ENCODE measurements around the gene TM6SF1.

The TM6SF1 gene

GRCh38 chr15:83109532-83109931 lies 2.1 kb downstream of the TM6SF1 start:
- no peaks in the 10 kb centered on the region for H3K27me3 ChIP-seq (replicated peaks; ENCODE audit: insufficient read depth, low read length)
- no peak overlapping the region for H3K9ac ChIP-seq (ENCODE audit: low read length)
- no peak overlapping the region for H3K27ac ChIP-seq (ENCODE audit: low read length)
- H3K36me3 ChIP-seq (replicated peaks; ENCODE audit: insufficient read depth, low read length), result no peaks in the 10 kb centered on the region
- no peaks in the 10 kb centered on the region for H3K4me1 ChIP-seq (ENCODE audit: low read length)
- no peak overlapping the region for H3K4me2 ChIP-seq (ENCODE audit: low read depth, low read length)
- no peaks in the 10 kb centered on the region for H3K9me2 ChIP-seq (replicated peaks; ENCODE audit: insufficient read depth, low read length)
- H3K4me3 ChIP-seq (ENCODE audit: low read length), result no peak overlapping the region
- H4K20me1 ChIP-seq (ENCODE audit: insufficient read depth, low read length), result no peaks in the 10 kb centered on the region
- H3K79me2 ChIP-seq (ENCODE audit: low read length), result no peaks in the 10 kb centered on the region
- no peak overlapping the region for H2AFZ ChIP-seq (ENCODE audit: low read length)
- no peaks in the 10 kb centered on the region for H3K9me3 ChIP-seq (replicated peaks; ENCODE audit: insufficient read depth, low read length)
- no peak for DNase-seq
- TF ChIP-seq, protein P1, sequence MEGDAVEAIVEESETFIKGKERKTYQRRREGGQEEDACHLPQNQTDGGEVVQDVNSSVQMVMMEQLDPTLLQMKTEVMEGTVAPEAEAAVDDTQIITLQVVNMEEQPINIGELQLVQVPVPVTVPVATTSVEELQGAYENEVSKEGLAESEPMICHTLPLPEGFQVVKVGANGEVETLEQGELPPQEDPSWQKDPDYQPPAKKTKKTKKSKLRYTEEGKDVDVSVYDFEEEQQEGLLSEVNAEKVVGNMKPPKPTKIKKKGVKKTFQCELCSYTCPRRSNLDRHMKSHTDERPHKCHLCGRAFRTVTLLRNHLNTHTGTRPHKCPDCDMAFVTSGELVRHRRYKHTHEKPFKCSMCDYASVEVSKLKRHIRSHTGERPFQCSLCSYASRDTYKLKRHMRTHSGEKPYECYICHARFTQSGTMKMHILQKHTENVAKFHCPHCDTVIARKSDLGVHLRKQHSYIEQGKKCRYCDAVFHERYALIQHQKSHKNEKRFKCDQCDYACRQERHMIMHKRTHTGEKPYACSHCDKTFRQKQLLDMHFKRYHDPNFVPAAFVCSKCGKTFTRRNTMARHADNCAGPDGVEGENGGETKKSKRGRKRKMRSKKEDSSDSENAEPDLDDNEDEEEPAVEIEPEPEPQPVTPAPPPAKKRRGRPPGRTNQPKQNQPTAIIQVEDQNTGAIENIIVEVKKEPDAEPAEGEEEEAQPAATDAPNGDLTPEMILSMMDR (IDR thresholded peaks at IDR 0.05; ENCODE audit: low read length), result no peak
- no peak for TF ChIP-seq EZH2phosphoT487 (IDR thresholded peaks at IDR 0.05; ENCODE audit: low read length)
- no peak for TF ChIP-seq EZH2 (optimal IDR thresholded peaks at IDR 0.05; ENCODE audit: low read depth, low read length)
- no peaks in the 10 kb centered on the region for H3F3A ChIP-seq (ENCODE audit: insufficient read depth, low read length)

DNA sequence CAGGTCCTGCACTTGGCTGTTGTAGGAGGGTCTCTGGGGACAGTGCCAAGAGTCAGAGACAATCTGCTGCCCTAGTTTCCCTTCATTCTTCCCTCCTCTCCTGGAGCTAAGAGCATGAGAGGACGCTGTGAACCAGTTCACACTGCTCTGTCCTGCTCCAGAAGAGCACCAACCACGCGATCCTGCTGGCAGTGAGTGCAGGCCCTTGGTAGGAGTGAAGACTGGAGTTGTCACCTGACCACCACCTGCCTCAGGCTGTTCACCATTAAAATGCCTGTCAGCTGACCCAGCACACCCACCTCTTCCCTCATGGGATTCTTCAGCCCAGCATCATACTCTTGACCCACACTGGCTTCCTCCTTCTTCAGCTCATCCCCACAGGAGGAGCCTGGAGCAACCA lies 2.9 kb downstream of the TM6SF1 start:
- TF ChIP-seq EZH2 (optimal IDR thresholded peaks at IDR 0.05; ENCODE audit: low read depth, low read length), result no peak
- TF ChIP-seq EZH2phosphoT487 (IDR thresholded peaks at IDR 0.05; ENCODE audit: low read length), result no peak
- TF ChIP-seq, protein P1 (IDR thresholded peaks at IDR 0.05; ENCODE audit: low read length), result no peak
- no peaks in the 10 kb centered on the region for H3K9me2 ChIP-seq (replicated peaks; ENCODE audit: insufficient read depth, low read length)
- no peak overlapping the region for H3K4me3 ChIP-seq (ENCODE audit: low read length)
- DNase-seq, result no peak
- H3K27ac ChIP-seq (ENCODE audit: low read length), result no peak overlapping the region
- no peaks in the 10 kb centered on the region for H3K9me3 ChIP-seq (replicated peaks; ENCODE audit: insufficient read depth, low read length)
- H3K79me2 ChIP-seq (ENCODE audit: low read length), result no peaks in the 10 kb centered on the region
- no peak overlapping the region for H3K9ac ChIP-seq (ENCODE audit: low read length)
- H3K27me3 ChIP-seq (replicated peaks; ENCODE audit: insufficient read depth, low read length), result no peaks in the 10 kb centered on the region
- H3K36me3 ChIP-seq (replicated peaks; ENCODE audit: insufficient read depth, low read length), result no peaks in the 10 kb centered on the region
- no peaks in the 10 kb centered on the region for H3K4me1 ChIP-seq (ENCODE audit: low read length)
- no peaks in the 10 kb centered on the region for H4K20me1 ChIP-seq (ENCODE audit: insufficient read depth, low read length)
- no peaks in the 10 kb centered on the region for H3F3A ChIP-seq (ENCODE audit: insufficient read depth, low read length)
- H3K4me2 ChIP-seq (ENCODE audit: low read depth, low read length), result no peak overlapping the region
- H2AFZ ChIP-seq (ENCODE audit: low read length), result no peak overlapping the region

DNA sequence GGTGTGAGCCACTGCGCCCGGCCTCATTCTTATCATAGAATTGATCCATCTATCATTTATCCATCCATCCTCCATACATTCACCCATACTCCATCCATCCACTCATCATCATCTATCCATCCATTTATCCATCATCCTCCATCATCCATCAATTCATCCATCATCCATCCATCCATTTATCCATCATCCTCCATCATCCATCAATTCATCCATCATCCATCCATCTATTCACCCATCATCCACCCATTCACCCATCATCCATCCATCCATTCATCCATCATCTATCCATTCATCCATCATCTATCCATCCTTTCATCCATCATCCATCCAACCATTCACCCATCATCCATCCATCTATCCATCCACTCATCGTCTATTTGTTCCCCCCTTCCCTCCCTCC lies 3.7 kb downstream of the TM6SF1 start:
- no peak overlapping the region for H3K27ac ChIP-seq (ENCODE audit: low read length)
- TF ChIP-seq EZH2phosphoT487 (IDR thresholded peaks at IDR 0.05; ENCODE audit: low read length) (no peak), EZH2 (optimal IDR thresholded peaks at IDR 0.05; ENCODE audit: low read depth, low read length) (no peak)
- TF ChIP-seq, protein P1 (IDR thresholded peaks at IDR 0.05; ENCODE audit: low read length), result no peak
- H3K9ac ChIP-seq (ENCODE audit: low read length), result no peak overlapping the region
- no peaks in the 10 kb centered on the region for H3K27me3 ChIP-seq (replicated peaks; ENCODE audit: insufficient read depth, low read length)
- no peaks in the 10 kb centered on the region for H3K9me2 ChIP-seq (replicated peaks; ENCODE audit: insufficient read depth, low read length)
- DNase-seq, result no peak
- H3K4me2 ChIP-seq (ENCODE audit: low read depth, low read length), result no peak overlapping the region
- no peaks in the 10 kb centered on the region for H4K20me1 ChIP-seq (ENCODE audit: insufficient read depth, low read length)
- H3K79me2 ChIP-seq (ENCODE audit: low read length), result no peaks in the 10 kb centered on the region
- no peak overlapping the region for H3K4me3 ChIP-seq (ENCODE audit: low read length)
- H3F3A ChIP-seq (ENCODE audit: insufficient read depth, low read length), result no peaks in the 10 kb centered on the region
- no peak overlapping the region for H2AFZ ChIP-seq (ENCODE audit: low read length)
- H3K9me3 ChIP-seq (replicated peaks; ENCODE audit: insufficient read depth, low read length), result no peaks in the 10 kb centered on the region
- H3K4me1 ChIP-seq (ENCODE audit: low read length), result no peaks in the 10 kb centered on the region
- H3K36me3 ChIP-seq (replicated peaks; ENCODE audit: insufficient read depth, low read length), result no peaks in the 10 kb centered on the region
